ENCODE results near the gene SLC25A21. TPM values are rescaled to one million over a fixed set of nuclear protein-coding genes. Genes with fewer than 3 reads are reported as not detected.
"Not testable (repeated sequence)": the region's sequence is repeated elsewhere in the genome, so short reads cannot be mapped to it uniquely, and the experiment has no call there.

SLC25A21 gene
- total RNA-seq, 1 donor from 2014 or later: not detected

GRCh38 chr14:36996133-36996856 is 176.1 kb downstream of the SLC25A21 start:
- intact Hi-C loops (cut with micrococcal nuclease): no loop called here
- DNase-seq (ENCODE audit: low spot score): no peak
- no peak overlapping the region for H3K4me3 Mint-ChIP-seq (ENCODE audit: low read depth)
- H3K36me3 Mint-ChIP-seq (ENCODE audit: low read depth): no peaks in the 10 kb centered on the region
- H3K9me3 Mint-ChIP-seq: no peaks in the 10 kb centered on the region
- no peaks in the 10 kb centered on the region for H3K27me3 Mint-ChIP-seq (ENCODE audit: low read depth)
- H3K4me1 Mint-ChIP-seq (ENCODE audit: low read depth): no peaks in the 10 kb centered on the region
- no peak overlapping the region for H3K27ac Mint-ChIP-seq

- intact Hi-C loops (cut with micrococcal nuclease): no loop called here
- Mint-ChIP-seq H3K36me3 (ENCODE audit: low read depth) (no peaks in the 10 kb centered on the region), H3K9me3 (peaks cover 11% of the 10 kb centered on the region), H3K4me1 (ENCODE audit: low read depth) (no peaks in the 10 kb centered on the region), H3K27me3 (ENCODE audit: low read depth) (no peaks in the 10 kb centered on the region), H3K4me3 (ENCODE audit: low read depth) (no peak overlapping the region), H3K27ac (no peak overlapping the region)
- no peak for DNase-seq (ENCODE audit: low spot score)
Measured at GRCh38 chr14:36989806-36990205, 182.6 kb downstream of the SLC25A21 start.

- intact Hi-C loops (cut with micrococcal nuclease): no loop called here
- H3K4me1 Mint-ChIP-seq (ENCODE audit: low read depth): no peaks in the 10 kb centered on the region
- no peak for DNase-seq (ENCODE audit: low spot score)
- H3K36me3 Mint-ChIP-seq (ENCODE audit: low read depth): no peaks in the 10 kb centered on the region
- H3K9me3 Mint-ChIP-seq: peaks cover 11% of the 10 kb centered on the region
- no peak overlapping the region for H3K4me3 Mint-ChIP-seq (ENCODE audit: low read depth)
- no peak overlapping the region for H3K27ac Mint-ChIP-seq
- no peaks in the 10 kb centered on the region for H3K27me3 Mint-ChIP-seq (ENCODE audit: low read depth)
Measured at GRCh38 chr14:36988989-36989388, 183.4 kb downstream of the SLC25A21 start.

- H3K9me3 Mint-ChIP-seq: peaks cover 13% of the 10 kb centered on the region
- H3K4me1 Mint-ChIP-seq (ENCODE audit: low read depth): no peaks in the 10 kb centered on the region
- intact Hi-C loops (cut with micrococcal nuclease): no loop called here
- no peak for DNase-seq (ENCODE audit: low spot score)
- no peaks in the 10 kb centered on the region for H3K27me3 Mint-ChIP-seq (ENCODE audit: low read depth)
- H3K4me3 Mint-ChIP-seq (ENCODE audit: low read depth): no peak overlapping the region
- no peaks in the 10 kb centered on the region for H3K36me3 Mint-ChIP-seq (ENCODE audit: low read depth)
- H3K27ac Mint-ChIP-seq: no peak overlapping the region
Measured at GRCh38 chr14:36988568-36988967, 183.8 kb downstream of the SLC25A21 start.

GRCh38 chr14:36986407-36986806 is 186.0 kb downstream of the SLC25A21 start:
- H3K9me3 Mint-ChIP-seq: peaks cover 15% of the 10 kb centered on the region
- no peaks in the 10 kb centered on the region for H3K36me3 Mint-ChIP-seq (ENCODE audit: low read depth)
- H3K4me1 Mint-ChIP-seq (ENCODE audit: low read depth): no peaks in the 10 kb centered on the region
- no peaks in the 10 kb centered on the region for H3K27me3 Mint-ChIP-seq (ENCODE audit: low read depth)
- H3K4me3 Mint-ChIP-seq (ENCODE audit: low read depth): no peak overlapping the region
- no peak overlapping the region for H3K27ac Mint-ChIP-seq
- intact Hi-C loops (cut with micrococcal nuclease): no loop called here
- no peak for DNase-seq (ENCODE audit: low spot score)

GRCh38 chr14:36981832-36982529 is 190.4 kb downstream of the SLC25A21 start:
- Mint-ChIP-seq H3K27ac (no peak overlapping the region), H3K36me3 (ENCODE audit: low read depth) (no peaks in the 10 kb centered on the region), H3K4me3 (ENCODE audit: low read depth) (no peak overlapping the region), H3K9me3 (peaks cover 19% of the 10 kb centered on the region), H3K4me1 (ENCODE audit: low read depth) (no peaks in the 10 kb centered on the region), H3K27me3 (ENCODE audit: low read depth) (no peaks in the 10 kb centered on the region)
- no peak for DNase-seq (ENCODE audit: low spot score)
- intact Hi-C loops (cut with micrococcal nuclease): no loop called here

GRCh38 chr14:36980413-36980812 is 192.0 kb downstream of the SLC25A21 start:
- H3K4me3 Mint-ChIP-seq (ENCODE audit: low read depth); intact Hi-C loops (cut with micrococcal nuclease); H3K36me3 Mint-ChIP-seq (ENCODE audit: low read depth); H3K27me3 Mint-ChIP-seq (ENCODE audit: low read depth); DNase-seq (ENCODE audit: low spot score); H3K4me1 Mint-ChIP-seq (ENCODE audit: low read depth); H3K27ac Mint-ChIP-seq: not testable (repeated sequence)
- H3K9me3 Mint-ChIP-seq: peaks cover 13% of the 10 kb centered on the region

- intact Hi-C loops (cut with micrococcal nuclease): no loop called here
- no peak overlapping the region for H3K27ac Mint-ChIP-seq
Measured at GRCh38 chr14:36979863-36980262, 192.5 kb downstream of the SLC25A21 start.

GRCh38 chr14:36976571-36977023 is 195.8 kb downstream of the SLC25A21 start:
- Mint-ChIP-seq H3K4me3 (ENCODE audit: low read depth) (no peak overlapping the region), H3K36me3 (ENCODE audit: low read depth) (no peaks in the 10 kb centered on the region), H3K4me1 (ENCODE audit: low read depth) (no peaks in the 10 kb centered on the region), H3K27ac (no peak overlapping the region), H3K27me3 (ENCODE audit: low read depth) (no peaks in the 10 kb centered on the region), H3K9me3 (peaks cover 13% of the 10 kb centered on the region)
- intact Hi-C loops (cut with micrococcal nuclease): no loop called here
- no peak for DNase-seq (ENCODE audit: low spot score)

More at GRCh38 chr14:36979863-36980262, 192.5 kb downstream of the SLC25A21 start:
- no peak for DNase-seq (ENCODE audit: low spot score)
- Mint-ChIP-seq H3K4me3 (ENCODE audit: low read depth) (no peak overlapping the region), H3K27me3 (ENCODE audit: low read depth) (no peaks in the 10 kb centered on the region), H3K9me3 (peaks cover 16% of the 10 kb centered on the region), H3K36me3 (ENCODE audit: low read depth) (no peaks in the 10 kb centered on the region), H3K4me1 (ENCODE audit: low read depth) (no peaks in the 10 kb centered on the region)

GRCh38 chr14:36975834-36976233 is 196.6 kb downstream of the SLC25A21 start:
- H3K4me1 Mint-ChIP-seq (ENCODE audit: low read depth): no peaks in the 10 kb centered on the region
- H3K27me3 Mint-ChIP-seq (ENCODE audit: low read depth): no peaks in the 10 kb centered on the region
- no peak overlapping the region for H3K4me3 Mint-ChIP-seq (ENCODE audit: low read depth)
- H3K36me3 Mint-ChIP-seq (ENCODE audit: low read depth): no peaks in the 10 kb centered on the region
- H3K27ac Mint-ChIP-seq: no peak overlapping the region
- intact Hi-C loops (cut with micrococcal nuclease): no loop called here
- H3K9me3 Mint-ChIP-seq: peaks cover 11% of the 10 kb centered on the region
- no peak for DNase-seq (ENCODE audit: low spot score)

- H3K9me3 Mint-ChIP-seq: peaks cover 5% of the 10 kb centered on the region
- intact Hi-C loops (cut with micrococcal nuclease): no loop called here
- no peaks in the 10 kb centered on the region for H3K27me3 Mint-ChIP-seq (ENCODE audit: low read depth)
- no peaks in the 10 kb centered on the region for H3K4me1 Mint-ChIP-seq (ENCODE audit: low read depth)
- no peaks in the 10 kb centered on the region for H3K36me3 Mint-ChIP-seq (ENCODE audit: low read depth)
- H3K27ac Mint-ChIP-seq: no peak overlapping the region
- DNase-seq (ENCODE audit: low spot score): no peak
- H3K4me3 Mint-ChIP-seq (ENCODE audit: low read depth): no peak overlapping the region
Measured at GRCh38 chr14:36974985-36975384, 197.4 kb downstream of the SLC25A21 start.

- no peak overlapping the region for H3K4me3 Mint-ChIP-seq (ENCODE audit: low read depth)
- DNase-seq (ENCODE audit: low spot score): no peak
- H3K36me3 Mint-ChIP-seq (ENCODE audit: low read depth): no peaks in the 10 kb centered on the region
- H3K4me1 Mint-ChIP-seq (ENCODE audit: low read depth): no peaks in the 10 kb centered on the region
- no peaks in the 10 kb centered on the region for H3K27me3 Mint-ChIP-seq (ENCODE audit: low read depth)
- peaks cover 4% of the 10 kb centered on the region for H3K9me3 Mint-ChIP-seq
- intact Hi-C loops (cut with micrococcal nuclease): no loop called here
- H3K27ac Mint-ChIP-seq: no peak overlapping the region
Measured at GRCh38 chr14:36973806-36974442, 198.5 kb downstream of the SLC25A21 start.

- intact Hi-C loops (cut with micrococcal nuclease): no loop called here
- H3K4me1 Mint-ChIP-seq (ENCODE audit: low read depth): no peaks in the 10 kb centered on the region
- no peaks in the 10 kb centered on the region for H3K36me3 Mint-ChIP-seq (ENCODE audit: low read depth)
- no peaks in the 10 kb centered on the region for H3K27me3 Mint-ChIP-seq (ENCODE audit: low read depth)
- H3K4me3 Mint-ChIP-seq (ENCODE audit: low read depth): no peak overlapping the region
- H3K27ac Mint-ChIP-seq: no peak overlapping the region
- H3K9me3 Mint-ChIP-seq: peaks cover 4% of the 10 kb centered on the region
- no peak for DNase-seq (ENCODE audit: low spot score)
Measured at GRCh38 chr14:36971263-36971855, 201.0 kb downstream of the SLC25A21 start.
